ENCODE measurements around the gene CD1C.

Gene CD1C

DNA sequence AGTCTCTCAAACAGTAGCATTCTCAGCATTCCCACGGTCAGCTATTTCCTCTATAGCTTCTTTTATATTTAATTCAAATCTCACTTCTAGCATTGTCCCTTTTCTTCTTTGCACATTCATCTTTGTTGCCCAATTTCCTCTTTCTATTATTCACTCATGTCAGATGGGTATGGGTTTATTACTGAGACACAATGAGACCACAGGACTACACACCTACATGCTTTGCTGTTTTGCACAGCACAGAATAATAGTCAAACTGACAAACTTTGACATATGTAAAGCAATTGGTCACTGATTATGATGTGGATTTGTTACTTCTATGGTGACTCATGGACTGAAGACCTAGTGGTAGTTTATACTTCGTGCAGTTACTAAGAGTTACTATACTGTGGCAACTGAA is 5.8 kb upstream of the CD1C start:
- H3K9me3 ChIP-seq (ENCODE audit: control insufficient read depth, low read length) = no peaks in the 10 kb centered on the region
- H3K36me3 ChIP-seq (ENCODE audit: control insufficient read depth, insufficient read depth, low read length) = no peaks in the 10 kb centered on the region
- no peak overlapping the region for H3K9ac ChIP-seq (ENCODE audit: low read length)
- no peaks in the 10 kb centered on the region for H3K27me3 ChIP-seq (ENCODE audit: control insufficient read depth, insufficient read depth, low read length)
- no peak overlapping the region for H3K4me3 ChIP-seq (ENCODE audit: low read length)
- H3K4me1 ChIP-seq (ENCODE audit: control insufficient read depth, insufficient read depth, low read length) = no peaks in the 10 kb centered on the region

DNA sequence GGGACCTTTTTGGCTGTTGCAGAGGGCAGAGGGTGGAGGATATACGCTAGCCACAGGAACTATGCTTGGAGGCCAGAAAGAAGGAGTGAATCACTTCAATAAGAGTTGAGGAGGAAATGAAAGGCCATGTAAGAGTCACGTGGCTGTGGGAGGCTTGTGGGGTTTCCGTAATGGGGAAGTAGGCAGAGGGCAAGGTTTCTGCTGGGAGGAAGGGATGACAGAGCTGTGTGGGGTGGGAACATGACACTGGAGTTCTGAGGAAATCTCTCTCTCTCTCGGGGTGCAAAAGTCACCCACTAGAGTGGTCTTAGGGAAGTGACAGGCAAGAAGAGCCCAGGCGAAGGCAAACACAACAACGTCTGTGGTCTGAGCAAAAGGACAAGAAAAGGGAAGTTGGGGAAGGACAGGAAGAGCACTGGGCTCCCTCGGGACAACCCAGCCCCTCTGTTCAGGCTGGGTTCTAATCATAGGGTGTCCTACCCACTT is 3.9 kb upstream of the CD1C start:
- Histone ChIP-seq H3K4me3 (ENCODE audit: low read length) (no peak overlapping the region), H3K9me3 (ENCODE audit: control insufficient read depth, low read length) (no peaks in the 10 kb centered on the region)

DNA sequence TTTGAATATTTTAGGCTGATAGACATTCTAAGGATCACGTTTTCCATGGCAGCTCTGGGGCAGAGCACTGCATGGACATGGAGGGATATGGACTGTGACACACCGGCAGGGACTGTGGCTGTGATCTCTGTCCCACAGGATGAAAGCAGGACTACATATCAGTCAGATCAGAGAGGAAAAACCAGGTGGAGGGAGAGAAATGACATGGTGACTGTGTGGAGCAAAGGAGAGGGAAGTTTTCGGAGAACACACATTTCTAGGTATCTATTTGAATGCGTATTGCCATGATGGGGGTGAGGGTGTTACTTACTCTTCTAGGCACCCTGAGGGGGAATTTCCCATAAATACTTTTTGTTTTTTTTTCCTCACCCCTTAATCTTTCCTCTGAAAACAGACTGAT is 3.2 kb upstream of the CD1C start:
- Histone ChIP-seq H3K4me3 (ENCODE audit: low read length) (no peak overlapping the region), H3K9ac (ENCODE audit: low read length) (no peak overlapping the region)

More for the DNA sequence above, 3.9 kb upstream of the CD1C start:
- no peaks in the 10 kb centered on the region for H3K4me1 ChIP-seq (ENCODE audit: control insufficient read depth, insufficient read depth, low read length)
- no peaks in the 10 kb centered on the region for H3K36me3 ChIP-seq (ENCODE audit: control insufficient read depth, insufficient read depth, low read length)
- H3K9ac ChIP-seq (ENCODE audit: low read length) = no peak overlapping the region
- H3K27me3 ChIP-seq (ENCODE audit: control insufficient read depth, insufficient read depth, low read length) = no peaks in the 10 kb centered on the region

DNA sequence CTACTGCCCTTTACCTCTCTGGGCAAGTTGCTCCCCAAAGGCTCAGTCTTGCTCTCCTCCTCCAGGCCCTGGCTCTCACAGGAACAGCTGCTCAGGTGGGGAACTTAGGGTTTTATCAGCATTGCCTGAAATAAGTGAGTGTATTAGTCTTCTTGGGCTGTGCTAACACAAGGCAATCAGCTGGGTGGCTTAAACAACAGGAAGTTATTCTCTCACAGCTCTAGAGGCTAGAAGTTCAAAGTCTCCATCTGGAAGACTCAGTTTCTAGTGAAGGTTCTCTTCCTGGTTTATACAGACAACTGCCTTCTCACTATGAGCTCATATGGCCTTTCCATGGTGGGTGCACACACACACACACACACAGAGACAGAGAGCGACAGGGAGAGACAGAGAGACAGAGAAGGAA is 2.8 kb upstream of the CD1C start:
- H3K4me1 ChIP-seq (ENCODE audit: control insufficient read depth, insufficient read depth, low read length) = no peaks in the 10 kb centered on the region
- H3K27me3 ChIP-seq (ENCODE audit: control insufficient read depth, insufficient read depth, low read length) = no peaks in the 10 kb centered on the region
- no peak overlapping the region for H3K4me3 ChIP-seq (ENCODE audit: low read length)
- no peaks in the 10 kb centered on the region for H3K9me3 ChIP-seq (ENCODE audit: control insufficient read depth, low read length)
- no peak overlapping the region for H3K9ac ChIP-seq (ENCODE audit: low read length)
- H3K36me3 ChIP-seq (ENCODE audit: control insufficient read depth, insufficient read depth, low read length) = no peaks in the 10 kb centered on the region

More for the DNA sequence above, 3.2 kb upstream of the CD1C start:
- Histone ChIP-seq H3K27me3 (ENCODE audit: control insufficient read depth, insufficient read depth, low read length) (no peaks in the 10 kb centered on the region), H3K4me1 (ENCODE audit: control insufficient read depth, insufficient read depth, low read length) (no peaks in the 10 kb centered on the region), H3K9me3 (ENCODE audit: control insufficient read depth, low read length) (no peaks in the 10 kb centered on the region), H3K36me3 (ENCODE audit: control insufficient read depth, insufficient read depth, low read length) (no peaks in the 10 kb centered on the region)

DNA sequence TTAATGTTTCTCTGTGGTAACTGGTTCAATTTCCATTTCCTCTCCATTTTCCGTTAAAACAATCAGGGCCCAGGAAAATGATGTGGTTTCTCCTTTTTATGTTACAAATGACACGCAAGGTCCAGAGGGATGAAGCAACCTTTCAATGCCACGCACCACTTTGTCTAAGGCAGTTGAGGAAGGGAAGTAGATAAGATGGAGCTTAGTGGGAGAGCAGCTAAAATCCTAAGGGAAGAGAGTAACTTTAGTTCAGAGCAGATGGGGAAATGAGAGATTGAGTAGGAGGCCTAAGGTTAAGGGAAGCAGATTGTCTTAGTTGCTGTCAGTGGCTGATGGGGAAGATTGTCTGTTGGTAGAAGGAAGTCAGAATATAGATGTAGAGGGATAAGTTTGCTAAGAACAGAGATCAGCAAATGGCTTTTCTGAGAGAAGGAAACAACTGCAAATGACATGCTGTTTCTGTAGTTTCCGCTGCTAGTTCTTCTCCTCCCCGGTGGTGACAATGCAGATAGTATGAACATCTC is 660 bp downstream of the CD1C start:
- H3K4me3 ChIP-seq (ENCODE audit: low read length) = no peak overlapping the region
- no peaks in the 10 kb centered on the region for H3K36me3 ChIP-seq (ENCODE audit: control insufficient read depth, insufficient read depth, low read length)
- H3K9me3 ChIP-seq (ENCODE audit: control insufficient read depth, low read length) = no peaks in the 10 kb centered on the region
- no peaks in the 10 kb centered on the region for H3K4me1 ChIP-seq (ENCODE audit: control insufficient read depth, insufficient read depth, low read length)
- H3K27me3 ChIP-seq (ENCODE audit: control insufficient read depth, insufficient read depth, low read length) = no peaks in the 10 kb centered on the region
- H3K9ac ChIP-seq (ENCODE audit: low read length) = no peak overlapping the region

DNA sequence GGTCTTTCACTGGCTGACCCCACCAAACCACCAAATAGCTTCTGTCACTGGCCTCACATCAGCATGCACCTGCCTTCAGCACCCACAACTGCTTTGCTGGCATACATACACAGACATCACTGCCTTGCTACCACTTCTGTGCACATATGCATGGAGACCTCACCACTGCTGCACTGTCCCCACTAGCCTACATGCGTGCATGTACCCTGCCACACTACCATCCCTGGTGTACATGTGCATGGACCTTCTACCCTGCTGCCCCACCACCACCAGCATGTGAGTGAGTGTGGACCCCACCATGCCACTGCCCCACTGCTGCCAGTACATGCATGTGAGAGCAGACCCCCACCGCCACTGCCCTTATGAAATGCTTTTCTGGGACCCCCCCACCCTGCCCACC is 6.1 kb downstream of the CD1C start:
- Histone ChIP-seq H3K9ac (ENCODE audit: low read length) (no peak overlapping the region), H3K4me3 (ENCODE audit: low read length) (no peak overlapping the region), H3K36me3 (ENCODE audit: control insufficient read depth, insufficient read depth, low read length) (no peaks in the 10 kb centered on the region), H3K9me3 (ENCODE audit: control insufficient read depth, low read length) (no peaks in the 10 kb centered on the region), H3K27me3 (ENCODE audit: control insufficient read depth, insufficient read depth, low read length) (no peaks in the 10 kb centered on the region), H3K4me1 (ENCODE audit: control insufficient read depth, insufficient read depth, low read length) (no peaks in the 10 kb centered on the region)

DNA sequence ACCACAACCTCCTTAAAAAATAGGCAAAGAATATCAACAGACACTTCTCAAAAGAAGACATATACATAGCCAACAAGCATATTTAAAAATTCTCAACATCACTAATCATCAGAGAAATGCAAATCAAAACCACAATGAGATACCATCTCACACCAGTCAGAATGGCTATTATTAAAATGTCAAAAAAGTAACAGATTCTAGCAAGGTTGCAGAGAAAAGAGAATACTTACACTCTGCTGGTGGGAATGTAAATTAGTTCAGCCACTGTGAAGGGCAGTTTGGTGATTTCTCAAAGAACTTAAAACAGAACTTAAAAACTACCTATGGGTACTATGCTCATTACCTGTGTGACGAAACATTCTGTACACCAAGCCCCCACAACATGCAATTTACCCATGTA is 20.9 kb downstream of the CD1C start:
- no peak overlapping the region for H3K9ac ChIP-seq (ENCODE audit: low read length)
- no peaks in the 10 kb centered on the region for H3K36me3 ChIP-seq (ENCODE audit: control insufficient read depth, insufficient read depth, low read length)
- H3K4me1 ChIP-seq (ENCODE audit: control insufficient read depth, insufficient read depth, low read length) = no peaks in the 10 kb centered on the region
- no peaks in the 10 kb centered on the region for H3K9me3 ChIP-seq (ENCODE audit: control insufficient read depth, low read length)
- no peak overlapping the region for H3K4me3 ChIP-seq (ENCODE audit: low read length)
- H3K27me3 ChIP-seq (ENCODE audit: control insufficient read depth, insufficient read depth, low read length) = no peaks in the 10 kb centered on the region

DNA sequence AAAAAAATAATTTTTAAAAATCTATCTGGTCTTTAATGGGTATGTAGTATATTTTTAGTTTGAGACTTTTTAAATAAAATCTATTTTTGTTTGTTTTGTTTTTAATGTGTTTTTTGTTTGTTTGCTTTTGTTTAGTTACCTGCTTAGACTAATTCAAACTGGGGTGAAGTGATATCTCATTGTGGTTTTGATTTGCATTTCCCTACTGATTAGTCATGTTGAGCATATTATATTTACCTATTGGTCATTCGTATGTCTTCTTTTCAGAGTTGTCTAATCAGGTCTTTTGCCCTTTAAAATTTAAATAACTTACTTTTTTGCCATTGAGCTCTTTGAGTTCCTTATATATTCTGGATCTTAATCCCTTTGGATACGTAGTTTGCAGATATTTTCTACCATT is 21.3 kb downstream of the CD1C start:
- Histone ChIP-seq H3K9ac (ENCODE audit: low read length) (no peak overlapping the region), H3K36me3 (ENCODE audit: control insufficient read depth, insufficient read depth, low read length) (no peaks in the 10 kb centered on the region), H3K9me3 (ENCODE audit: control insufficient read depth, low read length) (no peaks in the 10 kb centered on the region), H3K4me1 (ENCODE audit: control insufficient read depth, insufficient read depth, low read length) (no peaks in the 10 kb centered on the region), H3K27me3 (ENCODE audit: control insufficient read depth, insufficient read depth, low read length) (no peaks in the 10 kb centered on the region), H3K4me3 (ENCODE audit: low read length) (no peak overlapping the region)

DNA sequence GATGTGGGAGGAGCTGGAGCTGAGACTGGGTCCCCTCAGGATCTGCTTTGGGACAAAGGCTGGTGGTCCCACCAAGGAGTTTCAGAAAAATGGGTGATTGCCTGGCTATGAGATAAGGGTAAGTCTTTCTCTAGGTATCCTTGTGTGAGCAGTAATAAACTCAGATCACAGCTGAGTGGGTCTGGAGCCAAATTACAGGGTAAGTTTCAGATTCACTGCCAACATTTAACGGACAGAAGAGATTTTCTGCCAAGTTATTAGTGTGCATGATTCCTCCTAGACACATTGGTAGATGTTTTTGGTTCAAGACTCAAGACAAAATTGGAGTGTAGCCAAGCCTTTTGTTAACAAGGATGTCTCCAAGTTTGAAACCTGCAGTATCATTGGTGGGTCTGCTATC is 34.1 kb downstream of the CD1C start:
- no peak overlapping the region for H3K9ac ChIP-seq (ENCODE audit: low read length)
- no peak overlapping the region for H3K4me3 ChIP-seq (ENCODE audit: low read length)
- H3K36me3 ChIP-seq (ENCODE audit: control insufficient read depth, insufficient read depth, low read length) = no peaks in the 10 kb centered on the region
- H3K4me1 ChIP-seq (ENCODE audit: control insufficient read depth, insufficient read depth, low read length) = no peaks in the 10 kb centered on the region
- no peaks in the 10 kb centered on the region for H3K27me3 ChIP-seq (ENCODE audit: control insufficient read depth, insufficient read depth, low read length)
- no peaks in the 10 kb centered on the region for H3K9me3 ChIP-seq (ENCODE audit: control insufficient read depth, low read length)

DNA sequence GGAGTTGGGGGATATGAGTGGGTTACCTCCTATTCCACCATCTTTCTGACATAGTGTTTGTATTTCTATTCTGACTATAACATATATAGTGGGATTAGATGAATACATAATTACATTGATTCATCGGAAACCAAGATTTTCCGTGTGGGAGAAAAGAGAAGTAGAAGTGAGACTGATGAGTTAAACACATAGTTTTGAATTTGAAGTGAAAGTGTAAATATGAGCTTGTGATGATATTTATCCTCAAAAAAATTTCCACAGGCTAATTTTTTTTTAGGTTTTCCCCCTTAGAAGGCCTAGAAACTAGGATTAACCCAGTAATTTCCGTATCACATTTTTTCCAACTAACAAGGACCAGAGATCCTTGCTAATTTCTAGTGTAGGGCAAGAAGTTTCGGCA is 34.7 kb downstream of the CD1C start:
- no peaks in the 10 kb centered on the region for H3K9me3 ChIP-seq (ENCODE audit: control insufficient read depth, low read length)
- no peaks in the 10 kb centered on the region for H3K36me3 ChIP-seq (ENCODE audit: control insufficient read depth, insufficient read depth, low read length)
- H3K4me3 ChIP-seq (ENCODE audit: low read length) = no peak overlapping the region
- no peaks in the 10 kb centered on the region for H3K4me1 ChIP-seq (ENCODE audit: control insufficient read depth, insufficient read depth, low read length)
- no peak overlapping the region for H3K9ac ChIP-seq (ENCODE audit: low read length)
- H3K27me3 ChIP-seq (ENCODE audit: control insufficient read depth, insufficient read depth, low read length) = no peaks in the 10 kb centered on the region

DNA sequence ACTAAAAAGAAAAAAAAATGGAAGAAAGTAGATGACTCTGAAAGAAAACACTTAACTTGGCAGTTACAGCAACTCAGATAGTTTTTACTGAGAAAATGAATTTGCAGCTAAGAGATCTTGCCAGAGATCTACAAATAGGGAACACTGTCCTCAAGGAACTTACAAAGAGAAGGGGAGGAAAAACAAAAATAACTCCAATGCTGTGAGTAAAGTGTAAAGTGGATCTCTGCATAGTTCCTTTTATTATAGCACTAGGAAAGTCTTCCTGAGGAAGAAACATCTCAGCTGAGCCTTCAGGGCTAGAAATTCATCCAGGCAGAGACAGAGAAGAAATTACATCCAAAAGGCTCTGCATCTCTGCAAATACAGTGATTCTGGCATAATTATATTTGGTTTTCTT is 37.8 kb downstream of the CD1C start:
- no peak overlapping the region for H3K4me3 ChIP-seq (ENCODE audit: low read length)
- no peaks in the 10 kb centered on the region for H3K36me3 ChIP-seq (ENCODE audit: control insufficient read depth, insufficient read depth, low read length)
- no peak overlapping the region for H3K9ac ChIP-seq (ENCODE audit: low read length)
- no peaks in the 10 kb centered on the region for H3K9me3 ChIP-seq (ENCODE audit: control insufficient read depth, low read length)
- no peaks in the 10 kb centered on the region for H3K4me1 ChIP-seq (ENCODE audit: control insufficient read depth, insufficient read depth, low read length)
- H3K27me3 ChIP-seq (ENCODE audit: control insufficient read depth, insufficient read depth, low read length) = no peaks in the 10 kb centered on the region

DNA sequence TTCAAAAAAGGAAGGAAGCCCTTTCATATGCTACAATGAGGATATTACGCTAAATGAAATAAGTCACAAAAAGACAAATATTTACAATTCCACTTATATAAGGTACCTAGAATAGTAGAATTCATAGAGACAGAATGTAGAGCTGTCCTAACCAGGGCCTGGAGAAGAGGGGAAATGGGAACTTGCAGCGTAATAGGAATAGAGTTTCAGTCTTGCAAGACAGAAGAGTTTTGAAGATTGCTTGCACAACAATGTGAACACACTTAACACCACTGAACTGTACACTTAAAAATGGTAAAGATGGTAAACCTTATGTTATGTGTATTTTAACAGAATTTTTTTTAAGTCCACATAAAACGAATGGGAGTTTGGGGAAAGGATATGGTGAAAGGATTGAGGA is 38.7 kb downstream of the CD1C start:
- Histone ChIP-seq H3K4me1 (ENCODE audit: control insufficient read depth, insufficient read depth, low read length) (no peaks in the 10 kb centered on the region), H3K36me3 (ENCODE audit: control insufficient read depth, insufficient read depth, low read length) (no peaks in the 10 kb centered on the region), H3K9me3 (ENCODE audit: control insufficient read depth, low read length) (no peaks in the 10 kb centered on the region), H3K27me3 (ENCODE audit: control insufficient read depth, insufficient read depth, low read length) (no peaks in the 10 kb centered on the region), H3K9ac (ENCODE audit: low read length) (no peak overlapping the region), H3K4me3 (ENCODE audit: low read length) (no peak overlapping the region)

DNA sequence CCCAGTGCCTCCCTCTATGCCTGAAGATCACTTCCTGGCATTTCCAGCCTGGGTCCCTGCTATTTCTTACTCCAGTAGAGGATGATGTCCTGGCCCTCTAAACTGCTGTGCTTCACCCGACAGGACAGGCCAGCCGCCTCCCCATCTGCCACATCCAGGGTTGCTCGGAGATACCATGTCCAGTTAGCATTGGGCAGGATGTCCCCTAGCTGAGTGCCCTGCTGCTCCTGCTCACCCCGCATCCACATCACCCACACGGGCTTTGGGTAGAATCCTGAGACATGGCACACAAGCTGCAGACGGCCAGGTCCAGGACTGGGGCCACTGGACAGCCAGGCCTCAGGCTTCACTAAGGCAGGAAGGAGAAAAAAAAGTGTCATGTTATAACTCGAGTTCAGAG is 39.6 kb downstream of the CD1C start:
- Histone ChIP-seq H3K4me1 (ENCODE audit: control insufficient read depth, insufficient read depth, low read length) (no peaks in the 10 kb centered on the region), H3K9me3 (ENCODE audit: control insufficient read depth, low read length) (no peaks in the 10 kb centered on the region), H3K27me3 (ENCODE audit: control insufficient read depth, insufficient read depth, low read length) (no peaks in the 10 kb centered on the region), H3K9ac (ENCODE audit: low read length) (no peak overlapping the region), H3K36me3 (ENCODE audit: control insufficient read depth, insufficient read depth, low read length) (no peaks in the 10 kb centered on the region), H3K4me3 (ENCODE audit: low read length) (no peak overlapping the region)
